NOMO-1 treated with dmso at 0.1 percent for 144 hours (cell line): ENCODE results near the gene MOGAT1.
"Not testable (repeated sequence)": the region's sequence is repeated elsewhere in the genome, so short reads cannot be mapped to it uniquely, and the experiment has no call there.

Experiments
- DNase-seq: peaks from one replicate; lab custom pipeline; 2025; ENCODE audit not compliant: unreplicated experiment; lab: John Stamatoyannopoulos, UW

MOGAT1 gene

DNA sequence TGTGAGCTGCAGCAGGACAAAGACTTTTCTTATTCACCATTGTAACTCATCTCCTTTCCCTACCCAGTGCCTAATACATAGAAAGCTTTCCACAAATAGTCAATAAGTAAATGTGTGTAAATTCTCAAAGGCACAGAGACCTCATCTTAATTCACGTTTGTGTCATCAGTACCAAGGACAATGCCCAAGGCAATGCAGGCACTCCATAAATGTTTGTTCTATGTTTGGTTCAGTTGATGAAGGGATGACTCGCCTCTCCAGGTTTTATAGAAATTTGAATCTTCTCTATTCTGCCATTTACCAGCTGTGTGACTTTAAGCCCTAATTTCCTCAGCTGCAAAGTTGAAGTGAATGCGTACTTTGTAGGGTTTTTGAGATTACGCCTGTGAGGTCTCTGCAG is 2.1 kb upstream of the MOGAT1 start:
- no peak for DNase-seq

DNA sequence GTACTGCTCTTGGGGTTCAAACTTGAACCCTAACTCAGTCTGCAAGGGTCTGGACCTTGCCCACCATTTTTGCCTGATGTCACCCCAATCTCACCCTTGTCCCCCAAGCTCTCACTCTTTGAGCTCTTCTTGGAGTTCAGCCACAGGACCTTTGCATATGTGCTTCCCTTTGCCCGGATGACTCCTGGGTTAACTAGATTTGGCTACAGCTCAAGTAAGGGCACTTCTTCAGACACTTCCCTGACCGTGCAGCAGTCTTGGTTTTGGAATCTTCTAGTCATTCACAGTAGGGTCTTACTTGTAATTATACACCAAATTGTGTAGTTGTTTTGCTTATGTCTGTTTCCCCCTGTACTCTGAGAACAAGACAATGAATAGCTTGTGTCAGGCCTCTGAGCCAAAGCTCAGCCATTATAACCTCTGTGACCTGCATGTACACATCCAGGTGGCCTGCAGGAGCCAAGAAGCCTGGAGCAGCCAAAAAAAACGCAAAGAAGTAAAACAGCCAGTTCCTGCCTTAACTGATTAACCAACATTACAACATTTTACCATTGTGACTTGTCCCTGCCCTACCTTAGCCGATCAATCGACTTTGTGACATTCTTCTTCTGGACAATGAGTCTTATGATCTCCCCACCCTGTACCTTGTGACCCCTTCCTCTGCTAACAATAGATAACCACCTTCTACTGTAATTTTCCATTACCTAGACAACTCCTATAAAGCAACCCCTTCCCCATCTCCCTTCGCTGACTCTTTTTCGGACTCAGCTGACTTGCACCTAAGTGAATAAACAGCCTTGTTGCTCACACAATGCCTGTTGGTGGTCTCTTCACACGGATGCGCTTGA is 1.0 kb upstream of the MOGAT1 start:
- DNase-seq, result no peak

DNA sequence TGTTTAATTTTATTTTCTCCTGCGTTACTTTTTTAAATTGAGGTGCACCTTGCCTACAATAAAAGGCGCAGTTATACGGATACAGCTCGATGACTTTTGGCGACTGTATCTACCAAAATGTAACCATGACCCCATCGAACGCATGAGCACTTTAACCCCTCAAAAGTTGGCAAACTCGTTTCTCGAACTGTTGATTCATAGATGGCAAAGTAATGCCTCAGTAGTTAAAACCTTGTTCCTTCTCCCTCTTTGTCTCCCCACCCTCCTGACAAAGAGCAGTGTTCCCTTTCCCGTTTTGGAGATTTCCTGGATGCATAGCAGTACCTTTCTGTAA is 577 bp downstream of the MOGAT1 start:
- no peak for DNase-seq

DNA sequence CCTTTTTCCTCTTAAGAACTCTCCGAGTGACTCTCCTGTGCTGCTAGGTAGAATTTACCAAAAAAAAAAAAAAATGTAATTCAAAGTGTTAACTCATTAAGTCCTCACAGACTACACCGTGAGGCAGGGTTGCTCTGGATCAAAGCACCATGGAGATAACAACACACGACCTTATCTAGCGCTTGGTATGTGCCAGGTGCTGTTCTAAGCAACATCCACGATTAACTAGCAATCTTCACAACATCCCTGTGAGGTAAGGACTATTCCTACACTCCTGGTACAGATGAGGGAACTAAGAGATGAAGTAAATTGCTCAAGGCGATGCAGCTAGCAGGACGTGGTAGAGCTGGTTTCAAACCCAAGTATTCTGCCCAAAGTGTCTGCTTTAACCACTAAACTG is 1.8 kb downstream of the MOGAT1 start:
- no peak for DNase-seq

DNA sequence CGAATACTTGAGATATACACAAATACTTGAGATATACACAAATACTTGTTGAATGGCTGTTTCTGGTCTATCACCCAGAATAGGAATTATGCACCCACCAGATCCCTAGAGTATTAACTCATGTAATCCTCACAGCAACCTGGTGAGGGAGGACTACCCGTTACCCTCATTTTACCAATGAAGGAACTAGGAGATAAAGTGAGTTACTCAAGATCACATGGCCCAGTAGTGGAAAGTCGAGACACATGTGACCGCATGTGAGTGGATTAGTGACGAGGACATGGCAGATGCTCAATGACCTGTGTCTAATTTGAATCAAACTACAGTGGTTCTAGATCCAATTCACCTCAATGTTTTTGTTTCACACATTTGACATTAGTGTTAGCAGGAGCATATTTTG is 2.4 kb downstream of the MOGAT1 start:
- DNase-seq, result no peak

DNA sequence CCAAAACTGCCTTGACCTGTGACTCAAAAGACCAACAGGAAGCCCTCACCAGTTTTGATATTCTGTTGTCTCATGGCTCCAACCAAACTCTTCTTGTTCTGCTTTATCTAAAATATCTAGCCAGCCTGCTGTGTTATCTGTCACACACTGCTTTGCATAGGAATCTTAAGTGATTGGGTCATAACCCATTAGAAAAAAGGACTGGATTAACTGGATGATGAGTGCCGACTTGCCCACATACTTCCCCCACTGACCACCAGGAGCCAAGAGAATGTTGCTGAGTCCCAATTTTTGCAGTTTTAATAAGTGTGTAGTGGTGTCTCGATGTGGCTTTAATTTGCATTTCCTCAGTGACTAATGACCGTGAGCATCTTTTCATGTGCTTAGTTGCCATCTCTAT is 6.5 kb downstream of the MOGAT1 start:
- DNase-seq, result no peak

DNA sequence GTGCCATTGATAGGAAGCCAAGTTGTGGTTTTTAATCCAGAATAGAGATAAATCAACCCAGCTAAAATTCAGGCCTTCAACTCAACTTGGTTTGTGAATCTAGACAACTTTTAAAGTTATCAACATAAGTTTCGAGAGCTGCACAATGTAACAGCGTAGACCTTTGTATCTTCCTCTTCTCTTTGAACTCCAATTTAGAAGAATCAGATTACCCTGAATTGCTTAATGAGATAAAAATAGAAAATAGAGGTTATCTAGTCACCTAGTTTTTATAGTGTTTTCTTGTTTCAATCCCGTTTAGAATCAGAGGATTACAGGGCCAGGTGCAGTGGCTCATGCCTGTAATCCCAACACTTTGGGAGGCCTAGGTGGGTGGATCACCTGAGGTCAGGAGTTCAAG is 12.3 kb downstream of the MOGAT1 start:
- DNase-seq, result no peak

DNA sequence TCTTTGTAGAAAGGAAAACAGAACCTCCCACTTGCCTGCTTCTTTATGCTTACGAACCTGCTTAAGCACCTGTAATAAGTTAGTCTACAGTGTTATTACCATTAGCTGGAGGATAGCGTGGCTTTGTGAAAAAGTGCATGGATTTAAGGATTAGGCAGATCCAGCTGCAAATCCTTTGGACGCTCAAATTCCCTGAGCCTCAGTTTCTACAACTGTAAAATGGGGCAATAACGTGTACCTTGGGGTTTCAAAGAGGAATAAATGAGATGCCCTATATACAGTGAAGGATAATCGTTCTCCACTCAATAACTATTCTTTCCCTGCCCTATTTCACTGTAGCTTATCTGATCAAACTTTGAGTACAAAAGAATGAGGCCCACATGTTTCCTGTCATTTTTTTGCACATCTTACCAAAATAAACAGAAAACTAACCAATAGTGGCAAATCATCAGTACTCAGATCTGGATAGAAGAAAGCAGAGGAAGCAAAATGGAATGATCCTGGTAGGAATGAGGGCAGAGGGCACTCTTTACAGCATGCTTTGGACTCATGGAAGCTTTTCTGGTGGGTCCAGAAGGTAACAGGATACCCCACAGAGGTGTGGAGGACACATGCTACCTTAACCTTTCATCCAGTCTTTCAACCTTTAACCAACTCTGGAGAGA is 14.8 kb downstream of the MOGAT1 start:
- DNase-seq, result no peak

DNA sequence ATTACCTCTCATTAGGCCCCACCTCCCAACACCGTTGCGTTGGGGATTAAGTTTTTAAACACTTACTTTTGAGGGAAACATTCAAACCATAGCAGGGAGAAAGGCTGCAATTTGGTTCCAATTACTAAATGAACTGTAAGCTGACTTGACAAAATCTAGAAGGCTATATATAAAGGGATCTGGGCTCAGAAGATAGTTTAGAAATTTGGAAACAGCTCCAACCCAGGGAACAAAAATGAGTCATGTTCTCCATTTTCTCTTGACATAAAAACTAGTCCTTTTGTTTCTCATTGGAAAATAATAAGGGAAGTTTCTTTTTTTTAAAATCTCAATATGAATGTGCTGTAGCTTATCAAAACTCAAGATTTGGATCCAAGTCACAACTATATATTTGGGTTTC is 17.5 kb downstream of the MOGAT1 start:
- DNase-seq, result no peak

DNA sequence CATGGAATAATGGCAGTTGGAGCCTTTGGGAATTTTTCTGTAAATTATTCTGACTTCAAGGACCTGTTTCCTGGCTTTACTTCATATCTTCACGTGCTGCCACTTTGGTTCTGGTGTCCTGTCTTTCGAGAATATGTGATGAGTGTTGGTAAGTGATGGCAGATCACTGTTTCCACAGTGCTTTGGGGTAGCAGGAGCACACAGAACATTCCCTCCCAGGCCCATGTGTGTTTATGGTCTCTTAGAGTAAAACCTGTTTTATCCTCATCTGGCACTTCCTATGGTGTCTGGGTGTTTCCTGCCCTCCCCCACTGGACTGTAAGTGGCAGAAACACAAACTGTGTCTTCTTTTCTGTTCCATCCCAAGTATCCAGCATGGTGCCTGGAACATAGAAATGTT is 17.9 kb downstream of the MOGAT1 start:
- no peak for DNase-seq

DNA sequence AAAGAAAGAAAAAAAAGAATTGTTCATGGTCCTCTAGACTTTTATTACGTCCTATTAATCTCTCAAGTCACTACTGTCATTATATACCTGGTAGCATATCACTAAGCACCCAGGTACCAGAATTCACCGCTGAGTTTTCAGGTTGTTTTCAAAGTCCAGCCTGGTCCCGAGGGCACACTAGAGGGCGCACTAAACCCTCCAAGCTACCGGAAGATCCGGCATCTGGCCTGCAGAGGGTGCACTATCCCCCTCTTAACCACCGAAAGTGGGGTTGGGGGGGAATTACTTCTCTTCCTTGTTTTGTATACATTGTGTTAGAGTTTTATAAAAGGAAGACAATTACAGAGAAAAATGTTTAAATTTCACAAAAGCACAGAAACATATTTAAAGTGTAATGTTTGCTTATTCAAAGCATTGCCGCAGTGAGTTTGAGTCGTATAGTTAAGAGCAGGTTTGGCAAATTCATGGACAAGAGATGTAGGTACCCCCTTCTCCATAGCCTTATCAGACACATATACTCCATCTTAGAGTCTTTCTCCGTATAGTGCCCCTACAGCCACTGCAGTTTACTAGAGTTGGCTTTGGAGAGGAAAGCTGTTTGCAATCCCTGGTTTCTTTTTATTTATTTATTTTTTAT is 19.2 kb downstream of the MOGAT1 start:
- DNase-seq, result peak; percentile 66

DNA sequence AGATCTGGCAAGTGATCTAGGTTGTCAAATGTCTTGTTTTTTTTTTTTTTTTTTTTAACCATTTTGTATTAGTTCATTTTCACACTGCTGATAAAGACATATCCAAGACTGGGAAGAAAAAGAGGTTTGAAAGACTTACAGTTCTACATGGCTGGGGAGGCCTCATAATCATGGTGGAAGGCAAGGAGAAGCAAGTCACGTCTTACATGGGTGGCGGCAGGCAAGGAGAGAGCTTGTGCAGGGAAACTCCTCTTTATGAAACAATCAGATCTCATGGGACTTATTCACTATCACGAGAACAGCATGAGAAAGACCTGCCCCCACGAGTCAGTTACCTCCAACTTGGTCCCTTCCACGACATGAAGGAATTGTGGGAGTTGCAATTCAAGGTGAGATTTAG is 22.0 kb downstream of the MOGAT1 start:
- not testable (repeated sequence) for DNase-seq

DNA sequence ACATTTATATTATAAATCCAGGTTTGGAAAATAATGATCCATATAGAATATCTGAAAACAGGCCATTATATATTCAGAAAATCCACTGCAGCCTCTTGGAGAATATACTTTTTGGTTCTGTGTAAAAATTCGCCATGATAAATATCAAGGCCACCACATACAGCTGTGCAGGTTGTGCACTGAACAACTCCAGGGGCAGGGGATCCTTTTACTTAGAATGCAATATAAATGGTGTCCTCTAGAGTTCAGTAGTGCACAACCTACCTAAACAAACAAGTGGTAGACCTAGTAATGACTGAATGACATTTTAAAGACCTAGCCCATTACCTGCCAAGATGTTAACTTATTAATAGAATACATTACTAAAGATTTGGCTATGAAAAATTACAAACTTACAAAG is 22.4 kb downstream of the MOGAT1 start:
- DNase-seq, result no peak

DNA sequence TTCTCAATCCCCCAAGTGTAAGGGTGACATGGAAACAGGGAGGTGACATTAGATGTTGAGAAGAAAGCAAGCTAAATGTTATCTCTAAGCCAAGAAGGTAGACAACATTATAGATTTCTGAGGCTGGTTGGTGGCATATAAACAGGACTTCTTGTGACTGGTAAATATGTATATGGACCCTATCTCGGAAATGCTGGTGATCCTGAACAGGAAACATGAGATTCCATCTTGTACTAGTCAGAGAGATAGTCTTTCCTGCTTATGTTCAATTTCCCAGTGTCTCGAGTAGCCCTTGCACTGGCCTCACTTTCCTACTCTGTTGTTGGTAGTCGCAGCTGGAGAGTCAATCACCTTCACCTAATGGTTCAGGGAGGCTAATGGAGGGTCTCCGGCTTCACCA is 26.8 kb downstream of the MOGAT1 start:
- no peak for DNase-seq

DNA sequence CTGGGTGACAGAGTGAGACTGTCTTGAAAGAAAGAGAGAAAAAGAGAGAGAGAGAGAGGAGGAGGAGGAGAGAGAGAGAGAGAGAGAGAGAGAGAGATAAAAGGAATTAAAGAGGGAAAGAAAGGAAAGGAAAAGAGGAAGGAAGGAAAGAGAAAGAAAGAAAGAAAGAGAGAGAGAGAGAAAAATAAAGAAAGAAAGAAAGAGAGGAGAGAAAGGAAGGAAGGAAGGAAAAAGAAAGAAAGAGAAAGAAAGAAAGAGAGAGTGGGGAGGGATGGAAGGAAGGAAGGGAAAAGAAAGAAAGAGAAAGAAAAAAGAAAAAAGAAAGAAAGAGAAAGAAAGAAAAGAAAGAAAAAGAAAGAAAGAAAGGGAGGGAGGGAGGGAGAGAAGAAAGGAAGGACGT is 29.8 kb downstream of the MOGAT1 start:
- DNase-seq, result no peak

DNA sequence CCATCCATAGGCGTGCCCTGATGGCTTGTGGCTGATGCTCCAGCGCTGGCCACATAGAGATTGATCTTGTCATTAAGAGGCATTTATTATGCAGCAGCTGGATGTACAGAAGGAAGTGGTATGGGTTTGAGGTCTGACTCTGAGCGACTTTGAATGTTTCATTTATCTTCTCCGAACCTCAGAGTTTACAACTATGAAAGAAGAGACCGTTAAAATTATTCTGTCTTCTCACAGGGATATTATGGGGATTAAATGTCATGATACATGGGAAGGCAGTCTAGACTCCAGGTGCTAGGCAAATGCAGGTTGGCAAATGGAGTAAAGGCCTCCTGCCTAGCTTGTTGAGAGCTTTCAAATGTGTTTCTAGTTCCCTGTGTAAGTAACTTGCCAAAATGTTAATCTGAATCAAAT is 30.3 kb downstream of the MOGAT1 start:
- no peak for DNase-seq

DNA sequence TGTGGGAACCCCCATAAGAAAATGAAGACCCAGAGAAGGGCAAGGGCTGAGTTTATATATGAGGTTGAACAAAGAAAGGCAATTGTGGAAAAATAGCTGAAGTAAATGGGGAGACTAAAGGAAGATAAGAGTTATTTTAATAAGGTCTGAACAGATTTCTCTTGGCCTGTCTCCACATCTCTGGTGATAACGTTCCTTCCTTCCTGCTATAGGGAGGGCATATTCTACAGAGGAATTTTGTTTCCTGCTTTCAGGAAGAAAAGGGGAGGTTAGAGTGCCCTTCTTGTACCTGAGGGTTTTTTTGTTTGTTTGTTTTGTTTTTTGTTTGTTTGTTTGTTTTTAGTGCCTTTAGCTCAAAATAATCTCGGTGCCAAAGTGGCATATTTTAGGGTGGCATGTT is 31.6 kb downstream of the MOGAT1 start:
- no peak for DNase-seq

DNA sequence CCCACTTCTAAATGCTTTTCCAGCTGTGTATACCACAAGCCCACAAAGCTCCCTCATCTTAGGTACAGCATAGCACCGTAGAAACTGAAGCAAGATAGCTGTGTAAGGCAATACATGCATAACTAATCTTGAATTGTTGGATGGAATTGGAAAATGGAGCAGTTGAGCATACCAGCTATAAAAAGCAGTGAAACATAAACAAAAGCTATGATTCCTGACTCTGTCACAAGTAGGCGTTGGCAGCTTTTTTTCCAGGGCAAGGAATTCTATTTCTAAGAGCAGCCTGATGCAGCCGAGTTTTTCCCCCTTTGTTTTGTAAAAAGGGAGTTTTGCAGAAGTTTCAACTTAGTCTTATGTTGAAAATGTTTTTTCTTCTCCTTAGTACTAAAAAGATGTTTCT is 32.4 kb downstream of the MOGAT1 start:
- no peak for DNase-seq

DNA sequence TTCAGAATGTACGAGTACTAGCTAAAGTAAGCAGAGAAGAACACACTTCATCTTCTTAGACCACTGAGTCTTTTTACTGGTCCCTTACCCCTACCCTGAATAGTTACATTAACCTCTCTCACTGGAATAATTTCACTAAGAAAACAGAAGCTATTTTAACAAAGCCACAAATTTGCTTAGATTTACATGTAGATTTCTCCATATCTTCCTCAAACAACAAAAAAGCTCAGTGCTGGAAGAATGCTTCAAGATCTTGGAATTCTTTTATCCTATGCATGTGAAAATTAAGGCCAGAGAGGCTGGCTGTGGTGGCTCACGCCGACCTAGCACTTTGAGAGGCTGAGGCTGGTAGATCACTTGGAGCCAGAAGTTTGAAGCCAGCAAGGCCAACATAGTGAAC is 35.2 kb downstream of the MOGAT1 start:
- DNase-seq, result no peak

DNA sequence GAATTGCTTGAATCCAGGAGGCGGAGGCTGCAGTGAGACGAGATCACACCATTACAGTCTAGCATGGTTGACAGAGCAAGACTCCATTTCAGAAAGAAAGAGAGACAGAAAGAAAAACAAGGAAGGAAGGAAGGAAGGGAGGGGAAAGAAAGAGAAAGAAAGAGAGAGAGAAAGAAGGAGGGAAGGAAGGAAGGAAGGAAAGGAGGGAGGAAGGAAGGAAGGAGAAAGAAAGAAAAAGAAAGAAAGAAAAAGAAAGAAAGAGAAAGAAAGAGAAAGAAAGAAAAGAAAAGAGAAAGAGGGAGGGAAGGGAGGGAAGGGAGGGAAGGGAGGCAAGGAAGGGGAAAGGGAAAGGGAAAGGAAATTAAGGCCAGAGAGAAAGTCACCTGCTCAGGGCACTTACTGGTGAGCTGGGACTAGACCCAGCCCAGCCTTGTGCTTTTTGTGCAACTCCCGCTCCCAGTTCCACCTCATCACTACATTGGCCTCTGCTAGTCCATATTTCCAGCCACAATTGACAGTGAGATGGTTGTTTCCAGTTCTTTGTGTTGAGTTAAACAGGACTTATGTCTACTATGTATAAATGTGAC is 35.7 kb downstream of the MOGAT1 start:
- no peak for DNase-seq

DNA sequence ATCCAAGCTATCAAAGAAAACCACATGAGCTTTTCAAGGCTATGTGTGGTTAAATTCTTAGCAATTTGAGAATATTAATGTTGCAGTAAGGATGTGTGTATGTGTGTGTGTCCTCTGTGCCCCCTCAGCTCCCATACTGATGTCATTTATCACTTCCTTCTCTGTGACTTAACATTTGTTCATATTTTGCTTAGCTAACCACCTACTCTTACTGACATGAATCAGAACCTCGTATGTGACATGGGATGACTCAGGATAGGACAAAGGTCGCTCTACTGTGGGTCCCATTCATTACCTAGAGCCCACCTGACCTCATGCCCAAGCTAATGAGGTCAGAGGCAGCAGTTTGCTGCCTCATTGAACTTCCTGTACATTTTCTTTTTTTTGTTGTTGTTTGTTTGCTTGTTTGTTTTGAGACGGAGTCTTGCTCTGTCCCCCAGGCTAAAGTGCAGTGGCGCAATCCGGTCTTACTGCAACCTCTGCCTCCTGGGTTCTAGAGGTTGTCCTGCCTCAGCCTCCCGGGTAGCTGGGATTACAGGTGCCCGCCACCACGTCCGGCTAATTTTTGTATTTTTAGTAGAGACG is 36.3 kb downstream of the MOGAT1 start:
- DNase-seq, result no peak

DNA sequence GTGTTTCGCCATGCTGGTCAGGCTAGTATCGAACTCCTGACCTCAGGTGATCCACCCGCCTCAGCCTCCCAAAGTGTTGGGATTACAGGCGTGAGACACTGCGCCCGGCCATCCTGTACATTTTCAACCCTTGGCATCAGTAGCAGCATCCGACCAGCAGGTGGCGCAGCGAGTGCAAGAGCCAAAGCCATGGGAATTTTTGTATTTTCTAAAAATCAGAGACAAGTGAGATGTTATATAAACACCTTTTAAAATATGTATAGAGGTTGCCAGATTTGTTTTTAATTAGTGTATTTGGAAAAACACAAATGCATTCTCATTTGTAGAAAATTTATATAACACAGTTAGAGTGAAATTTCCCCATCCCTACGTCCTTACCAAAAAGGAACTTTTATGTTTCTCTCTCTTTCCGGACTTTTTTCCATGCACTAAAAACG is 36.8 kb downstream of the MOGAT1 start:
- DNase-seq, result peak; percentile 58
